Measurements from ENCODE around the gene LTA.

Gene LTA

GRCh38 chr6:31569861-31570536, 2.1 kb upstream of the LTA start:
- DNase-seq (ENCODE audit: low spot score), result no peak

GRCh38 chr6:31573239-31574105, 1.4 kb downstream of the LTA start:
- no peak for DNase-seq (ENCODE audit: low spot score)

GRCh38 chr6:31574106-31575061, 2.3 kb downstream of the LTA start:
- DNase-seq (ENCODE audit: low spot score), result no peak

GRCh38 chr6:31575335-31575901, 3.3 kb downstream of the LTA start, which contains the start of gene TNF:
Gene TNF (plus strand): TSS chr6:31575565. CDS start chr6:31575742, 177 bp downstream.
- DNase-seq (ENCODE audit: low spot score), result no peak

GRCh38 chr6:31575952-31576685, 4.0 kb downstream of the LTA start:
- no peak for DNase-seq (ENCODE audit: low spot score)

GRCh38 chr6:31576897-31577578, 4.9 kb downstream of the LTA start:
- DNase-seq (ENCODE audit: low spot score), result no peak

- no peak for DNase-seq (ENCODE audit: low spot score)
Measured at GRCh38 chr6:31577579-31577966, 5.5 kb downstream of the LTA start.

- DNase-seq (ENCODE audit: low spot score), result no peak
Measured at GRCh38 chr6:31578184-31579118, 6.4 kb downstream of the LTA start.

- no peak for DNase-seq (ENCODE audit: low spot score)
Measured at GRCh38 chr6:31579119-31579505, 7.0 kb downstream of the LTA start.

- no peak for DNase-seq (ENCODE audit: low spot score)
Measured at GRCh38 chr6:31579546-31580437, 7.7 kb downstream of the LTA start.

GRCh38 chr6:31580438-31580740, 8.3 kb downstream of the LTA start:
- no peak for DNase-seq (ENCODE audit: low spot score)

GRCh38 chr6:31580807-31581433, 8.8 kb downstream of the LTA start:
- peak; percentile 77 for DNase-seq (ENCODE audit: low spot score)

GRCh38 chr6:31581434-31582229, 9.5 kb downstream of the LTA start:
- DNase-seq (ENCODE audit: low spot score), result no peak

GRCh38 chr6:31582230-31582643, 10.1 kb downstream of the LTA start, which contains the start of gene LTB:
Gene LTB (minus strand): TSS chr6:31582424. CDS start chr6:31582417, 7 bp downstream.
- DNase-seq (ENCODE audit: low spot score), result no peak

- DNase-seq (ENCODE audit: low spot score), result no peak
Measured at GRCh38 chr6:31585491-31585890, 13.4 kb downstream of the LTA start.

- DNase-seq (ENCODE audit: low spot score), result no peak
Measured at GRCh38 chr6:31586008-31586407, 13.9 kb downstream of the LTA start, which contains the start of gene LST1. Gene LST1 (plus strand): TSS chr6:31586277. CDS start chr6:31587300, 1,023 bp downstream.

Measured in RKO (cell line).